Myometrial cell (primary cell): ENCODE measurements around the gene NHLH1. TPM values are rescaled to one million over a fixed set of nuclear protein-coding genes. Genes with fewer than 3 reads are reported as not detected.

Experiments
- total RNA-seq: library from RNA; depleted of rRNA; stranded (reverse); fragments of >200 nt; gene quantifications from 2 replicates; pipeline ENCODE4 v1.2.3, GENCODE V29; 2015

The NHLH1 gene
- not detected in 2 replicates for total RNA-seq

DNA sequence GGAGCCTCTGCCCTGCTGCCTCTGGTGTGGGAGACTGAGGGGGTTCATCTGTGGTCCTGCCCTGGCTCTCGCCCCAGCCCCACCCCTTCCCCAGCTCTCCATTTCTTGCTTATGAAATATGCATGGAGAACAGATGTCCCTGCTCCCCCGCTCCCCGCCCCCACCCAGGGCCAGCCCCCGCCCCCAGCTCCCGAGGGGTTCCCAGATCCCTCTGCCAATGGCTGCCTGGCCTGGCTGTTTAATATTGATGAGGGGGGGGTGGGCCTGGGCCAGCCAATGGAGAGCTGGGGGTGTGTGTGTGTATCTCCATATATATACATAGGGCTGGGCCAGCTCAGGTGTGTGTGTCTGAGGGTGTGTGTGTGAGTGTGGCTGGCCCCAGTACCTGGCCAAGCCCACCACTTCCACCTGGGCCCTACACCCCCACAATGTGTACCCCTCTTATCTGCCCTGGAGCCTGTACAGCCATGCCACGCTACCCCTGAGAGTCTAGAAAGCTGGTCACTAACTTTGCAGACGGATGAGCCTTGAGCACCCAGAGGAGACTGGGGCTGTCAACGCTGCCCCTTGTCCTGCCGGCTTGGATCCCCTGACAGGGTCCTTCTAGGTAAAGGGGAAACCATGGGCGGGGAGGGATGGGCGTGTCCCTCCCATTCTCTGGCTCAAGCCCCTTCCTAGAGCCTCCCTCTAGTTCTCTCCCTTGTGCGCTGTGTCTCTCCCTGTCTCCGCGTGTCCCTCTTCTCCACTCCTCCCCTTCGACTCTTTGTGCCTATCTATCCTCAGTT, at the start of gene NHLH1:
NHLH1 (plus strand) TSS at position 341 of the 785 bp plus-strand sequence. CDS start 3,661 bp downstream, outside the sequence.

DNA sequence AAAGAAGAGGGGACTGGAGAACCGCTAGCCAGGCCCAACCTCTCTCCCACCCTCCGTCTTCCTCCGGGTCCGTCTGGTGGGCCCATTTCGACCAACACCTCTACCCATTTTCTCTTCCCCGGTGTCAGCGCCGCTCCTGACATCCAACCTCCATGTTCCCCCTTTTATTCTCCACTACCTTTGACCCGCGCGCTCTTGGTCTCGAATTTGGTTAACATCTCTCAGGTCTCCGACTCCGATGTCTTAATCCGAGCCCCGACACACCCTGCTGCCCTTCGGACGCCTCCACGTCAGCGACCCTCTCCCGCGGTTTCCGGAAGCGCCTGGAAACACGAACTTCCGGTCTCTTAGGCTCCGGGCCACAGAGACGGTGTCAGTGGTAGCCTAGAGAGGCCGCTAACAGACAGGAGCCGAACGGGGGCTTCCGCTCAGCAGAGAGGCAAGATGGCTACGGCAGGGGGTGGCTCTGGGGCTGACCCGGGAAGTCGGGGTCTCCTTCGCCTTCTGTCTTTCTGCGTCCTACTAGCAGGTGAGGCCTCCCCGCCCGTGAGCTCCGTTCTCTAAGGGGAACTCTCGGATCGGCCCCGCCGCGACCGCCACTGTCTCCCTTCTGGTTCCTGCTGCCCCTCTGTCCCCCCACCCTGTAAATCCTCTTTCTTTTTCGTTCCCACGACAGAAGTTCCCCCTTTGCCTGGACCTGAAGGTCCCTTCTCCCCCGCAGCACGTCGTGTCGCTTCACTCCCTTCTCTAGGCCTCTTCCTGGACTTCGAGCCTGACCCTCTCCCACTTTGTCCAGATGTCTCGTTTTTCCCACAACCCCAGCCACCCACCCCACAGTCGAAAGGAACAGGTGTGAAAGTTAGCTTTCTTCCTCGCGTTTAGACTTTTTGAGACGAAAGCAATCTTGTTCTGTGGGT, 23.7 kb upstream of the NHLH1 start, which contains the start of the genes COPA and NCSTN:
COPA (minus strand) TSS at position 298 of the 917 bp plus-strand sequence; CDS start at position 218, 80 bp downstream.
NCSTN (plus strand) TSS at position 431 of the 917 bp plus-strand sequence; CDS start at position 445, 14 bp downstream.

DNA sequence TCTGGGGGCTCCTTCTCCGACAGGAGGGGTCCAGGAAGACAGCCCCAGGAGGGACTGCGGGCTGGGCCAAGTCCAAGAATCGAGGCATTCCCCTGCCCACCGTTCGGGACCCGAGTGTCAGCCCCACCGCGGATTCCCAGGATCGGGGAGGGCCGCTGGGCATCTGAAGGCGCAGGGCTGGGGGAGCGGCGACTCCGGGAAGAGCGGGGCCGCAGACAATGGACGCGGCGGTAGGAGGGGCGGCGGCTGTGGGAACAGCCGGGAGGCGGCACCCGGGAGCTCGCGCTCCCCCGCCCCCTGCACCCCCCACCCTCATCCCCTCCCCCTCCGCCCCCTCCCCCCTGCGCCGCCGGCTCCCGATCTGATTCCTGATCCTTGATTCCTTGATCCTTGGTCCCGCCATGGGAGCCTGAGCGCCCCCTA, 33.4 kb downstream of the NHLH1 start, which contains the start of gene VANGL2:
VANGL2 (plus strand) TSS at position 342 of the 423 bp plus-strand sequence. CDS start 15,274 bp downstream, outside the sequence.

Other genes with a start within 250 kb of the NHLH1 start
- not detected in 2 replicates for gene ATP1A4, start 215.5 kb upstream of the NHLH1 start, total RNA-seq
- gene CASQ1, start 176.5 kb upstream of the NHLH1 start, total RNA-seq = not detected in 2 replicates
- gene PEA15, start 161.7 kb upstream of the NHLH1 start, total RNA-seq = 77.8 and 102 TPM in 2 replicates
- gene DCAF8, start 104.5 kb upstream of the NHLH1 start, total RNA-seq = 43.0 and 45.9 TPM in 2 replicates
- gene PEX19, start 81.9 kb upstream of the NHLH1 start, total RNA-seq = 44.1 and 111 TPM in 2 replicates
- gene COPA, start 23.8 kb upstream of the NHLH1 start, total RNA-seq = 275 and 281 TPM in 2 replicates
- 86.8 TPM in 2 replicates for gene NCSTN, start 23.7 kb upstream of the NHLH1 start, total RNA-seq
- not detected in 2 replicates for gene VANGL2, start 33.5 kb downstream of the NHLH1 start, total RNA-seq
- gene SLAMF6, start 156.2 kb downstream of the NHLH1 start, total RNA-seq = not detected in 2 replicates
- not detected in 2 replicates for gene CD84, start 212.4 kb downstream of the NHLH1 start, total RNA-seq